GM19043 (cell line): ENCODE results near the gene RAPGEF2.
"Not testable (repeated sequence)": the region's sequence is repeated elsewhere in the genome, so short reads cannot be mapped to it uniquely, and the experiment has no call there.

Experiments used
- ATAC-seq: cut with Tn5 transposase; IDR thresholded peaks from one replicate; pipeline ENCODE4 v1.9.1; 2021; ENCODE audit warnings: low read depth; ENCODE audit not compliant: unreplicated experiment

RAPGEF2 gene

GRCh38 chr4:159158985-159159384 lies 56.1 kb downstream of the RAPGEF2 start:
- no peak for ATAC-seq

- ATAC-seq: no peak
Observed at GRCh38 chr4:159159611-159160010, 56.7 kb downstream of the RAPGEF2 start.

- no peak for ATAC-seq
Observed at GRCh38 chr4:159160242-159160641, 57.4 kb downstream of the RAPGEF2 start.

GRCh38 chr4:159161436-159161835 lies 58.6 kb downstream of the RAPGEF2 start:
- not testable (repeated sequence) for ATAC-seq

- no peak for ATAC-seq
Observed at GRCh38 chr4:159162576-159162975, 59.7 kb downstream of the RAPGEF2 start.

- ATAC-seq: no peak
Observed at GRCh38 chr4:159163521-159163920, 60.6 kb downstream of the RAPGEF2 start.

- ATAC-seq: peak; percentile 67
Observed at GRCh38 chr4:159169404-159170302, 66.8 kb downstream of the RAPGEF2 start.

- no peak for ATAC-seq
Observed at GRCh38 chr4:159171287-159171686, 68.4 kb downstream of the RAPGEF2 start.

GRCh38 chr4:159173886-159174285 lies 71.0 kb downstream of the RAPGEF2 start:
- no peak for ATAC-seq

GRCh38 chr4:159174645-159175084 lies 71.8 kb downstream of the RAPGEF2 start:
- no peak for ATAC-seq

GRCh38 chr4:159175085-159175988 lies 72.5 kb downstream of the RAPGEF2 start:
- ATAC-seq: peak; percentile 39

GRCh38 chr4:159175989-159176375 lies 73.1 kb downstream of the RAPGEF2 start:
- ATAC-seq: no peak

- peak; percentile 42 for ATAC-seq
Observed at GRCh38 chr4:159177265-159178150, 74.6 kb downstream of the RAPGEF2 start.

- ATAC-seq: no peak
Observed at GRCh38 chr4:159178151-159178546, 75.3 kb downstream of the RAPGEF2 start.

GRCh38 chr4:159178979-159179969 lies 76.4 kb downstream of the RAPGEF2 start:
- ATAC-seq: no peak

GRCh38 chr4:159183885-159184605 lies 81.2 kb downstream of the RAPGEF2 start:
- ATAC-seq: not testable (repeated sequence)

- ATAC-seq: no peak
Observed at GRCh38 chr4:159185591-159186023, 82.7 kb downstream of the RAPGEF2 start.

GRCh38 chr4:159188646-159189045 lies 85.8 kb downstream of the RAPGEF2 start:
- no peak for ATAC-seq
